HEK293T (cell line): Measurements from ENCODE around the gene SYDE2.

Experiments
- ARNT ChIP-seq: fragments of 450-650 bp; IDR thresholded peaks from 2 replicates; pipeline ENCODE4 v1.6.1; 2017; ENCODE audit warnings: mild to moderate bottlenecking
- BHLHE40 ChIP-seq: fragments of 450-650 bp; IDR thresholded peaks from 2 replicates; pipeline ENCODE4 v1.6.1; 2016; ENCODE audit warnings: mild to moderate bottlenecking, moderate library complexity, borderline replicate concordance
- FOXK2 ChIP-seq: fragments of 450-650 bp; IDR thresholded peaks from 2 replicates; pipeline ENCODE4 v1.6.1; 2016; ENCODE audit warnings: mild to moderate bottlenecking
- FOXM1 ChIP-seq: fragments of 450-650 bp; IDR thresholded peaks from 2 replicates; pipeline ENCODE4 v1.6.1; 2017; ENCODE audit warnings: mild to moderate bottlenecking, borderline replicate concordance
- HDGF ChIP-seq: fragments of 450-650 bp; IDR thresholded peaks from 2 replicates; pipeline ENCODE4 v1.6.1; 2017; ENCODE audit warnings: antibody characterized with exemption, borderline replicate concordance
- LEF1 ChIP-seq: fragments of 450-650 bp; IDR thresholded peaks from 2 replicates; pipeline ENCODE4 v1.6.1; 2017; ENCODE audit warnings: mild to moderate bottlenecking, borderline replicate concordance
- NFRKB ChIP-seq: fragments of 450-650 bp; IDR thresholded peaks from 2 replicates; pipeline ENCODE4 v1.6.1; 2016; ENCODE audit warnings: mild to moderate bottlenecking, moderate library complexity
- SP1 ChIP-seq: fragments of 450-650 bp; IDR thresholded peaks from 2 replicates; pipeline ENCODE4 v1.6.1; 2017
- SUZ12 ChIP-seq: fragments of 450-650 bp; IDR thresholded peaks from 2 replicates; pipeline ENCODE4 v1.6.1; 2016; ENCODE audit warnings: mild to moderate bottlenecking
- TARDBP ChIP-seq: fragments of 450-650 bp; IDR thresholded peaks from 2 replicates; pipeline ENCODE4 v1.6.1; 2016
- ZNF384 ChIP-seq: fragments of 450-650 bp; IDR thresholded peaks from 2 replicates; pipeline ENCODE4 v1.6.1; 2016

DNA sequence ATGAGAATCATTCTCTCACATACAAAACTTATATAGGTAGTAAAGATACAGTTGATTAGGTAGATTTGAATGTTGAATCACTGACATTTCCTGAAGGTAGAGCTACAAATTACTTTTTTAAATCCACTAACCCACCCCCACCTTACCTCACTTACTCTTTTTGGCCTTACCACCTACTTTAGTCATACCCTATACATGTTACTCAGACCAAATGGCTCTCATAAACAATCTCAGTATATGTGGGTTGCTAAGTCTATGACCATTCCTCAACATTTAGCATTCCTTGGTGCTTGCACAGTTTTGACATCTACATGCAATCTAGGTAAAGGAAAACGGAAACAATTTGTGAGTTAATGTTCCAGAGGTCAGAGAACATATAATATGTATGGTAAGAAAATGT lies 26.3 kb downstream of the SYDE2 start:
- no peak for TF ChIP-seq HDGF
- no peak for TF ChIP-seq FOXK2
- no peak for TF ChIP-seq ARNT
- TF ChIP-seq LEF1 = no peak
- no peak for TF ChIP-seq SP1
- TF ChIP-seq BHLHE40 = no peak
- no peak for TF ChIP-seq ZNF384
- TF ChIP-seq NFRKB = no peak
- no peak for TF ChIP-seq SUZ12
- no peak for TF ChIP-seq FOXM1
- no peak for TF ChIP-seq TARDBP
